Activated CD4-positive, alpha-beta T cell treated with anti-CD3 and anti-CD28 coated beads for 4 hours (primary cell): ENCODE data around the gene CADM1.

Experiments
- DNase-seq, 2 donors: peaks; one replicate each; pipeline ENCODE4 v3.0.0-alpha.2; 2020

CADM1 gene

DNA sequence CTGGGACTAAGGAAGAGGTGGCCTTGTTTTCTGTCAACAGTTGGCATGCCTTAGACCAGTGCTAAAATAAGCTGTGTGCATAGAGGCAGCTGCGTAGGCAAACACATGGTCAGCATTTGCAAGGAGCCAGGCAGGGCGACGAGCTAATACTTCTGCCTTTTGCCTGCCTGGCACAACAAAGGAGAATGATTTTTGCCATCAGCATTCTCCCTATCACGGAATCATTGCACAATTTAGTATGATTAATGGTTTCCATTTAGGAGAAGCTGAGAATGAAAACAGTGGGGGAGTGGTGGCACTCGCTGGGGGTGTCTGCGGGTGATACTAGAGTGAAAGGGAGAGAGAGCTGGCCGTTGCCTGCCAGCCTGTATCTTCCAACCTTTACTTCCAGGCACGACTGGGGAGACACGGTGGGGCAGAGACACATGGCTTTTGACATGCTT, 336.0 kb downstream of the CADM1 start:
- DNase-seq, result no peak

DNA sequence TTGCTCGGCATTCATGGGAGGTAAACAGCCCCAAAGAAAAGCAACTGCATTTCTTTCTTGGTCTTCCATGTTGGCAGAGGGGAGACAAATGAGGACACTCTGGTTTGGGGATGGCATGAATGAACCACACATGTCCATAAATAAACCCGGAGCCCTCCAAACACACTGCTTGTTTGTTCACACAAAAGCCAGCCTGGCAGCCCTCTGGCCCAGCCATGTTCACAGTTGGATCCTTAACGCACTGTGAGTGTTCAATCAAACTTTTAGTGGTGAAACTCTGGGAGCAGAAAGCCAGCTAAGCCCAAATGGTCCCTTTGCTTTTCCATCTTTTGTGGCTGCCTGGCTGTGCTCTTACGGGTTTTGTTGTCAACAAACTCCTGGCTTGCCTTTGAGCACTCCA, 336.8 kb downstream of the CADM1 start:
- no peak for DNase-seq

DNA sequence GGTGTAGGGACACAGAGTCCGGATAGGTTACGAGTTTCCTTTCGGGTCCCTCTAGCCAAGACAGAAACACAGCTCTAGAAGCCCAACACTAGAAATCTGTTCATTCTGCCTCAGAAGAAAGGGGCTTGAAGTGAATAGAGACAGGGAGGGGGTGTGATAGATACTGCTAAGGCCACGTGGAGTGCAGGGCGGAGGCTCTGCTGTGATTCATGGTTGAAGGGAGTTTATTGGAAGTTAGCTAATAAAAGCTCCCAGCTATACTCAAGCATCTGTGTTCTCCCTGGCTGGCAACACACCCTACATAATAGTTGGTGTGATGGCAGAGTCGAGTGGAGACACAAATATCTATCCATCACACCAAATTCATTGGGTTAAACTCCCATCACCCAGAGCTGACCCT, 337.4 kb downstream of the CADM1 start:
- no peak for DNase-seq

DNA sequence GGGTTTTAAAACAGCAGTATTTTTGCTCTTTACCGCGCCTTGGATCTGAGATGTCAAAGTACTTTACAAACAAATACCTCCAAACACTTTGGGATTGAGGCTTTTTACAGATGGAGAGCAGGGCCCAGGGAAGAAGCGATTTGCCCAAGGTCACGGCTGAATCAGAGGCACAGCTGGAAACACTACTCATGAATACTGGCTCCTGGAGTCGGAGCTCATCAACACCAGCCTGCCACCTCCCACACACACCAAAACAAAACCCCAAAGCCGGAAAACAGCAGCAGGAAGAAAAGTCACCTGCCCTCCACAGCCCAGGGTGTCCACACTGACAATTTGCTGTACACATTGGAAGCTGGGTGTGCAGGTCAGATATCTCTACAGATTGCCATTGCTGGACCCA, 339.4 kb downstream of the CADM1 start:
- no peak for DNase-seq

DNA sequence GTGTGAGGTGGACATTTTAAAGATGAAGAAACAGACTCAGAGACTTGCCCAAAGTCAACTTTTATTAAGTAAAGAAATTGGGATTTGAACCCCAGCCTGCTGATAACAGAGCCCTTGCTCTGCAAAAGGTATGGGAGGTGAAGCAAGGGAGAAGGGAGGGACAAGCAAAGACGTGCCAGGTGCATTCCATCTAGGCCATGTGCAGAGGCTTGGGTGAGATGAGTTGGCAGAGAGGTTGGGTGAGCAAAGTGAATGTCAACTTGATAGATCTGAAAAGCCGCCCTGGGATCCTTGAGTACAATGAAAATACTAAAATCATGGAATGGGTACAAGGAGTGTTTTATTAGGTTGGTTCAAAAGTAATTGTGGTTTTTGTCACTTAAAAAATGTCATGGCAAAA, 341.3 kb downstream of the CADM1 start:
- DNase-seq, result no peak

DNA sequence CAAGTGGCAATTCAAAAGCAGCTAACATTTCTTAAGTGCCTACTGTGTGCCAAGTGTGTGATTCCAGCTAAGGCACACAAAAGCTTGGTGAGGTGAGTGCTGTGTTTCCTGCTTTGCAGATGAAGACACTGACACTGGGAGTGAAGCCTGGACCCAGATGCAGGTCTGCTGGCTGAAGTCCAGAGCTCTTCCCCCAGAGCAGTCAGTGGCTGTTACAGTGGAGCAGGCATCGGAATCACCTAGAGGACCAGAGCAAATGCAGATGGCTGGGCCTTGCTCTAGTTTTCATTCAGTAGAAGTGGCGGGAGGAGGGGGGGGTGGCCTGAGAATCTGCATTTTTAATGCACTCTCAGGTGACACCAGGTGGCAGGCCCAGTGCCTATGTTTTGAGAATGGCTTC, 342.3 kb downstream of the CADM1 start:
- DNase-seq, result no peak

DNA sequence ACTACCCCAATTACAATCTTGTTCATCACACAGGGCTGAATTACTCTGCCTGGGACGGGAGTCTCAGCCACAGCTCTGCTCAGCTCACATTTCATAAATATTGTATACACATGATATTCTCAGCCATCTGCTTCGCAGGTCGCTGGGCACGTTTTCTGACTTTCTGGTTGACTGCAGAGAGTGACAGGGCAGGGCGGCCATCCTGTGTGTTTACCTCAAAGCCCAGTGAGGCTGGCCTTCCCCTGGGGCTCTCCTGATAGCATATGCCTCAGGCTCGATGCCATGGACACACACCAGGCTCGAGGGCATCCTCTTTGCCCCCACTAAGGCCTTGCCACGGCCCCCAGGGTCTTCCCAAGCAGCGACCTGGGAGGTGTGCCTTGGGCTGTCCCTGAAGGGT, 345.0 kb downstream of the CADM1 start:
- no peak for DNase-seq

DNA sequence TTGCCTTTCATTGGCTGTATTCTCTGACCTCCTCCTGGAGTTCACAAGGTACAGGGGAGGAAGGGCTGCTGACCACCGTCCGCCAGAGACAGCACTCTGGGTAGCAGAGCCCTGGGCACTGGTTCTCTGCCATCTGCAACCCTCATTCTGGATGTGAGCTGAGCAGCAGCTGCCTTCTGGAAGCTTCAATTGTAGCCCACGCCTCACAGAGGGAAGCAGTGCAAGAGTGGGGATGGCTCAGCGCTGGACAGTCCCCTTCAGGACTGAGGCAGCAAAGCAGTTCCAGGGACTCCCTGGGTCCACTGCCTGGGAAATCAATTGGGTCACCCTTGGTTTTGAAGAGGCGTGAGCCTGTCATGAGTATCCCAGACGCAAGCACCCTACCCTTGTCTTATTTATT, 346.2 kb downstream of the CADM1 start:
- no peak for DNase-seq

DNA sequence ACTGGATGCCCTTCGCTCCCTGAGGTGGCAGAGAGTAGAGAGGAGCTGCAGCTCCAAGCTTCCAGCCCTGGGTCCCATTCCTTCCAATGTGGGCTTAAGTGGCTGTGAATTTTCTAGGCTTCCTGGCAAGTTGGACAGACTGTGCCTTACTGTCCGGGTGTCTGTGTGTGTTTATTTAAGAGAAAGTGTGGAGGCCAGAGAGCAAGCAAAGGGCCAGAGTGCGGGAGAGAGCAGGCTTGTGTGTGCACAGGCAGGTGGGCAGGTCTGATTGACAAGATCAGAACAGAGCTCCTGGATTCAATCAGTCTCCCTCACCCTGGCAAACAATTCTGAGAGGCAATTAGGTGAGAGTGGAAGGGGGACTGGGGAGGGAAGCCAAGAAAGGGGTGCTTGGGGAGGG, 347.0 kb downstream of the CADM1 start:
- no peak for DNase-seq

DNA sequence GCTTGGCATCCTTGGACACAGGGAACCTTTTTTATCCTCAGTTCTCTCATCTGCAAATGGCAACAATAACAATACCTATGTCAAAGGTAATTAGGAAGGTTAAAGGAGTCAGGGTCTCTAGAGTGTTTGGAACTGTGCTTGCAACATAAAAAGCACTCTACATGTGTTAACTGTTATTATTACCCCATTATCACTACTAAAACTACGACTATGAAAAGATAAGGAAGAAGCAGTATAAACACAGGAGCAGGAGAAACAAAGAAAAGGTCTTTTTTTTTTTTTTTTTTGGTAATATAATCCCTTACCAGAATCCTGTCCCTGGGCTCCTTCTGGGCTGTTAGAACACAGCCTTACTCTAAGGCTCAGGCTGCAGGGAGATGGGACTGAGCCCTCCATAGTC, 348.2 kb downstream of the CADM1 start:
- DNase-seq, result no peak

DNA sequence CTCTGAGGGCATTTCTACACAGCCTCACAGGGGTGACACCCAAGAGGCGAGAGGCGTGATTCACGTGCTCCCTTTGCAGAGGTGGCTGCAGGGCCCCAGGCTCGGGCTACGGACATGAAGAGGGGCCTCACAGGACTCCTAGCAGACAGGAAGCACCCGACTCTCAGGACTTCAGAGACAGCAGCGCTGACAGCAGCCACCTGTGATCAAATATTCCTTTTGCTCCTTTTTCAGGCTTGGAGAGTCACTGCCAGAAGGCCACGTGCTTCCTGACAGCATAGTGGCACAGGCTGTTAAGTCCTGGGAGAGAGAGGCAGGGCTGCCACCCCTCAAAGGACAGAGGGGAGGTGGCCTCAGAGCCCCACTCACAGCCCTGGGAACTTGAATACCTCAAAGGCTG, 348.9 kb downstream of the CADM1 start:
- no peak for DNase-seq

DNA sequence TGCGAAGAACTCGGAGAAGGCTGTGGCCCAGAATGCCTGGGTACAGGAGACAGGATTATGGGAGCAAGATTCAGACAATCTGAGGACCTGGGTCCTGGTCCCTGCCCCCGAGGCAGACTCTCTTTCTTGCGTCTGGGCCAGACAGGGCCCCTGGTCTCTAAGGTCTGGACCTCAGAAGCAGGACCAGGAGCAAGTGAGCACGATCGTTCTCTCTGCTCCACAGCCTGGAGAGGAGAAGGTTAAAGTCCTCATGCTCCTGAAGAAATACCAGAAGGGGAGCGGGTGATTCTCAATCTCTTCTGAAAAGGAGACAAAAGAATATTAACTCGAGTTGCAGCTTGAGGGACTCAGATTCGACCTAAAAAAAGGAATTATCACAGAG, 349.9 kb downstream of the CADM1 start:
- DNase-seq, result no peak

DNA sequence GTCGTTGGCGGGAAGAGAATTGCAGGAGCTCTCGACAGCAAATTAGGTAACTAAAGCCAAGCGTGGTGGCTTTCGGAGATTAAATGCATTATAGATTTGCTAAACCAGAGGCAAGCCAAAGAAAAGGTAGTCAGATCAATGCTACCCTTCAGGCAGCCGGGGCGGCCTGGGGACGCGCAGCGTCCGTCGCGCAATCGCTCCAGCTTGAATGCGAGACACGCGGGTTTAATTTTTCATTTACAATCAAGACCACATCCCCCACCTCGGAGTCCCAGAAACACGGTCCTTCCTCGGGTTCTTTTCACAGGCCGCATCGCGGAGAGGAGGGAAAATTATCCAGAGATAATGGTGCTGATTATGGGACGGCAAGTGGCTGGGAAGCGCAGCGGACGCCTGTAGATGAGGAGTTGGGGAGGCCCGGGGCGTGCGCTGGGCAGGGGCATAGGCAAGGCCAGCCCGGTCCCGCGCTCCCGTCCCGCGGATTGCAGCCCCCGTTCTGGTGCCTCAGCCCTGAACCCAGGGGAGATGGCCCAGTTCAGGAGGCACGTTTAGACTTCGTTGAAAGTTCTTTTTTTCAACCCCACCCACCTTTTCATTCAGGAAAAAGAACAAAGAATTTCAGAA, 350.4 kb downstream of the CADM1 start:
- no peak for DNase-seq

DNA sequence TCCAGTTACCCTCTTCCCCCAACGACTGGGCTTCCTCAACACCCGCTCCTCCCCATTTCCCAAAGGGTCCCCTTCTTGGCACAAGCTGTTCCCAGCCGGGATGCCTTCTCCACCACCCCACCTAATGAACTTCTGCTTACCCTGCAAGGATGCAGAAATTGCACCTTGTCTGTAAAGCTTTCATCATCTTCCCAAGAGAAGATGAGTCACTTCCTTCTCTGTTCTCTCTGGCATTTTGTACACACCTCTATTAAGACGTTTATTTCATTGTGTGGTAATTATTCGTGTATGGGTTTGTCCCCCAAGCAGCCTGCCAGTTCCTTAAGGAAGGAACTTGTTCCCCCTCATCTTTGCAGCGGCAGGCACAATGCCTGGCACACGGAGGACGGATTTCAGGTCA, 351.1 kb downstream of the CADM1 start:
- DNase-seq, result no peak

DNA sequence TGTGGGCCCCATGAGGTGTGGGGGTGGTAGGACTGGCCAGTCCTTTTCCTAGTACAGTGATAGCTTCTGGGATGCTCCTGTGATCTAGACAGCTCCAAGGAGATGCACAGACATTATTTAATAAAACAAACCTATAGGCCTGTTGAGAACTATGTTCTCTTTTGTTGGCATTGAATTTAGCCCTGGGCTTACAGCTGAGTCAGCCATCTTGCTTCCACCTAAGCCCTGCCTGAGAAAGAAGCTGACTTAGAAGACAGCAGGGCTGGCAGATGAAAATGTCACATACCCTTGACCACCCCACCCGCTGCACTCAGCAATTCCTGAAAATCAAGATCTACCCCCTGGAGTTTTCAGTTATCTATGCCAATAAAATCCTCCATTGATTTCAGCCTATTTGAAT, 353.2 kb downstream of the CADM1 start:
- DNase-seq, result no peak

DNA sequence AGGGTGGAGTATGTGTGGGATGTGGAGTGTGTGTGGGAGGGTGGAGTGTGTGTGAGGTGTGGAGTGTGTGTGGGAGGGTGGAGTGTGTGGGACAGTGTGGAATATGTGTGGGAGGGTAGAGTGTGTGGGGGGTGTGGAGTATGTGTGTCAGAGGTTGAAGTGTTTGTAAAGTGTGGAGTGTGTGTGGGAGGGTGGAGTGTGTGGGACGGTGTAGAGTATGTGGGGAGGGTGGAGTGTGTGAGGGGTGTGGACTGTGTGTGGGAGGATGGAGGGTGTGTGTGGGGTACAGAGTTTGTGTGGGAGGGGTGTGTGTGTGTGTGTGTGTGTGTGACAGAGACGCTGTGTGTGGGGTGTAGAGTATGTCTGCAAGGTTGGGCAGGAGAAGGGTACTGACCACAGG, 355.5 kb downstream of the CADM1 start:
- DNase-seq, result no peak

DNA sequence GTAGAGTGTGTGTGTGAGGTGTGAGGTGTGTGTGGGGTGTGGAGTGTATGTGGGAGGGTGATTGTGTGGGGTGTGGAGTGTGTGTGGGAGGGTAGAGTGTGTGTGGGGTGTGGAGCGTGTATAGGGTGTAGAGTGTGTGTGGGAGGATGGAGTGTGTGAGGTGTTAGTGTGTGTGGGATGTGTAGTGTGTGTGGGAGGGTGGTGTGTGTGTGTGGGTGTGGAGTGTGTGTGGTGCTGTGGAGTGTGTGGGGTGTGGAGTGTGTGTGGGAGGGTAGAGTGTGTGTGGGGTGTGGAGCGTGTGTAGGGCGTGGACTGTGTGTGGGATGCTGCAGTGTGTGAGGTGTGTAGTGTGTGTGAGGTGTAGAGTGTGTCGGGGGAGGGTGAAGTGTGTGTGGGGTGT, 356.1 kb downstream of the CADM1 start:
- DNase-seq, result no peak

DNA sequence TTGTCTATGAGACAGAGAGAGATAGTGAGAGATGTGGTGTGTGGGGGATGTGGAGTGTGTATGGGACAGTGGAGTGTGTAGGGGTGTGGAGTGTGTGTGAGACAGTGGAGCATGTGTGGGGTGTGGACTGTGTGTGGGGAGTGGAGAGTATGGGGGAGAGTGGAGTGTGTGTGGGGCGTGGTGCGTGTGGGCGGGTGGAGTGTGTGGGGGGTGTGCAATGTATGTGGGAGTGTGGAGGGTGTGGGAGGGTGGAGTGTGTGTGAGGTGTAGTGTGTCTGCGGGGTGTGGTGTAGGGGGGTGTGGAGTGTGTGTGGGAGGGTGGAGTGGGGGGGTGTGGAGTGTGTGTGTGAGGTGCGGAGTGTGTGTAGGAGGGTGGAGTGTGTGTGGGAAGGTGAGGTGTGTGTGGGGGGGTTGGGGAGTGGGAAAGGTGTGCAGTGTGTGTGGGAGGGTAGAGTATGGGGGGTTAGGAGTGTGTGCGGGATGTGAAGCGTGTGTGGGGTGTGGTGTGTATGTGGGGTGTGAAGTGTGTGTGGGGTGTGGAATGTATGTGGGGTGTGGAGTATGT, 356.9 kb downstream of the CADM1 start:
- no peak for DNase-seq

DNA sequence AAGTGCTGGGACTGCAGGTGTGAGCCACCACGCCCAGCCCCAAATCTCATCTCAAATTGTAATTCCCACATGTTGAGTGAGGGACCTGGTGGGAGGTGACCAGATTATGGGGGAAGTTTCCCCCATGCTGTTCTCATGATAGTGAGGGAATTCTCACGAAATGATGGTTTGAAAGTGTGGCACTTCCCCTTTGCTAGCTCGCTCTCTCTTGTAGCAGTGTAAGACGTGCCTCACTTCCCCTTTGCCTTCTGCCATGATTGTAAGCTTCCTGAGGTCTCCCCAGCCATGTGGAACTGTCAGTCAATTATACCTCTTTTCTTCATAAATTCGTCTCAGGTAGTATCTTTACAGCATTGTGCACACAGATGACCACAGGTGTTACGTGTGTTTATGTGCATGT, 357.8 kb downstream of the CADM1 start:
- no peak for DNase-seq

DNA sequence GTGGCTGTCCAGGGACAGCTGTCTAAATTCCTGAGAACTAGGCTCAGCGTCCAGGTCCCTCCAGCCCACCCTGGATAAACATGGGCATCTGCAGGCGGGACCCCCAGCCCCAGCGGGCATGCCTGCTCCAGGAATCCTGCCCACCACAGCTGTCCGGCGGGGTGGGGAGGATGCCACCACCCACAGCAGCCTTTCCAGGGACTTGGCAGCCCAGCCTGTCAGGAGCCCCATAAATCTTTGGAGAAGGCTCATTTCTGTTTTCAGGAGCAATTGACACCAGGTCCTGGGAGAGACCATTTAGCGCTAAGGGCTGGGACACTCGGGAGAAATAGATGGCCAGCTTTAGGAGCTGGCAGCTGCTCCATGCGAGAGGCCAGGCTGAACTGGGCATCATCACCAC, 358.9 kb downstream of the CADM1 start:
- DNase-seq, result no peak

DNA sequence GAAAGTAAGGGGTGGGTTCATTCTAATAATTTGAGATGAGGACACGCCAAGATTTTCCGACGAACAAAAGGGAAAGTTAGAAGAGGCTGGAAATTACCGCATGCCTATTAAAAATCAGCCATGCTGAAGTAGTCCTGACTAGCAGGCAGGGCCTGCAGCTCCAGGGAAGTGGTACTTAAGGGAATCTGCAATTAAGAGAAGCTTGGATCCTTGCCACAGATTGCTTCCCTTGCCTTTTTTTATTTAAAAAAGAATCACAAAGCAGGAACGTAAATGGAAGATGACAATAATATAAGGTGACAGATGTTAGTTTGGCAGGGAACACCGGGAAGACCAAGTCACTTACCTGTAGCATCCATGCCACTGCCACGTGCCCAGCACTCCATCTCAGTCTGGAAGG, 359.3 kb downstream of the CADM1 start:
- DNase-seq, result no peak

DNA sequence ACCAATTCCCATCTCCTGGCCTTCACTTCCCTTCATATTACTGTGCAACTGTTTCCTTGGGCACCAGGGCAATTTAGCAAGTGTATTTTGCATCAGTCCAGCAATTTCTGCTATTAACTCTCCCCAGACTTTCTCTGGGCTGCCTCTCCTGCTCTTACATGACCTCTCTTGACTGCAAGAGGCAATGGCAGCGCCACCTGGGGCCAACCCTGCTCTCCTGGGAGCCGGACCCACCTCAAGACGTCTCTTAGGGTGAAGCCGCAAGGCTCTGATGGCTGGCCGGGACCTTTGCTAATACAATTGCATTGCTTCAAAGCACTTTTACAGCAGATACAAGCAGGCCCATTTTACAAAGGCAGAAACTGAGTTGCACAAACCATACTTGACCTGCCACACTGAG, 360.2 kb downstream of the CADM1 start:
- DNase-seq, result no peak

DNA sequence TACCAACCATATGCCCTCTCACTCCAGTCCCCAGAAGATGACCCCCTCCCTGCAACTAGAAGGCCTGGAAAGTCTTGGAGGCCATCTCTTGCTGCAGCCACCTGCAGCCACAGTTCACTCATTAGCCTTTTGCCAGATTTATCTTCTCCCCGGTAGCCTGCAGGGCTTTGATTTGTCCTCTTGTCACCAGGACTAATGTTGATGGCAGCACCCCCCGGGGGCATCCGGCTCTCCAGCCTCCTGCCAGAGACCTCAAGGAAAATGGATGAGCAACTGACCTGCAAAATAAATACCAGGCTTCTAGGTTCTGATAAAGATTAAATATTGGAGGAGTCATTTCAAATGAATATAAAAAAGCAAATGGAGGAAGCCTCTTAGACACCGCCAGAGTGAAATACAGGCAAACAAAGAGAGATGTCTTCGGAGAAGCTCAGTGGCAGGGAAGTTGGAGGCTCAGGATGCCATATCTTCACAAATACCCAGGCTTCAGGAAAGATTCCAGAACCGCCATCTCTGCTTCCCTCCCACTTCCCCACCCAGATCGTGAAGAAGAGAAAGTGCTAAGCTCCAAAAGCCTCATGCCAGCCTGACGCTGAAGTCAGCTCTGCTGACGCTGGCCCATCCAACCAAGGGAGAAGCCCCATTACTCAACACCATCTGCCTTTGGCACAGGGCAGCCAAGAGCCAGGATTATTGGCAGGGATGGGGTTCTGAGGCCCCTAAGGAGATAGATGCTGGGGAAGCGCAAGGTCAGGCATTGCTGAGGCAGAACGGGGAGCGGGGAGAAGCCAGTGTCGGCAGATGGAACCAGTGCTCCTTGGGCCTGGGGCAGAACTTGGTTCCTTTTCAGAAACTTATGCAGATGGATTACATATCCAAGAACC, 362.7 kb downstream of the CADM1 start:
- DNase-seq, result no peak

DNA sequence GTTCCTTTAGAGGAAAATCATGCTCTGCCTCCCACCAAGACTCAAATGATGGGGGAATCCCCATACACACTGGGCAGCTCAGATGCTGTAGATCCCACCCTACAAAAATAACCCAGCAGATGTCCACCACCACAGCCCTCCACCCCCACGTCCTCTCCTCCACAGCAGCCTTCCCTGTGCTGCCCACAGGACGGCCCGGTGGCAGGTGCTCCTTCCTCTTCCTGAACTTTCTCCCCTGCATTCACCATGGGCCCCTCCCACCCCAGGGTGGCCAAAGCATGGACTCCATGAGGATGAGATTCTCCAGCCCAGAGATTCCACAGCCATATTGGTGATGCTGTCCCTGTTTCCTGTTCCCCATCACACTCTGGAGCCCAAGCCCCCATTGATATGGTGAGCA, 368.3 kb downstream of the CADM1 start:
- no peak for DNase-seq

DNA sequence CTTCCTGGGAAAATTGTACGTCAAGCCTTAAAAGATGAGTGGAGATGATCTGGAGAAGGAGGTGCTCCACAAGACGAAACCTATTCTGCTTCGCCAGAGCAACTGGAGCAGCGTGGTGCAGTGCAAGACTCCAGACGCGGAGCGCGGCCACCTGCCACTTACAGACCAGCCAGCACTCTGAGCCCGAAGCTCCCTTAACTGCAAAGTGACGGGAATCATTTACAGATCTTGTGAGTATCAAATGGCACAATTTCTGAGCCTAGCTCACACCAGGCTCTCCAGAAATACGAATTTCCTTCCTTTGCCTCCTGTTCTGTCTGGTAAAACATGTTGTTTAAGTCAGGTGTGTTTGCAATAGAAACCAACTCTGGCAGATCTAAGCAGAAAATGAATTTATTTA, 369.3 kb downstream of the CADM1 start:
- DNase-seq, result no peak
